Fibroblast of lung (primary cell): ENCODE measurements around the gene CNTNAP5. TPM values are rescaled to one million over a fixed set of nuclear protein-coding genes. Genes with fewer than 3 reads are reported as not detected.

Experiments used
- DNase-seq, 2 donors: peaks; one replicate each; pipeline versions ENCODE4 v3.0.0 to v3.0.0-alpha.2; 2010; ENCODE audit warnings: low read depth in 2 of 2
- H2AFZ ChIP-seq: 2 replicates; pipeline ENCODE4 v1.5.1; 2012; ENCODE audit warnings: low read length, control low read depth, inconsistent platforms
- H3K27ac ChIP-seq: 2 replicates; pipeline ENCODE4 v1.5.1; 2011; ENCODE audit warnings: low read length, control low read depth; ENCODE audit not compliant: insufficient read depth
- H3K27me3 ChIP-seq: 2 replicates; pipeline ENCODE4 v1.5.1; 2011; ENCODE audit warnings: mild to moderate bottlenecking, low read length; ENCODE audit not compliant: control insufficient read depth, insufficient read depth
- H3K36me3 ChIP-seq: 2 replicates; pipeline ENCODE4 v1.5.1; 2011; ENCODE audit warnings: low read length; ENCODE audit not compliant: control insufficient read depth, insufficient read depth
- H3K4me1 ChIP-seq: 2 replicates; pipeline ENCODE4 v1.5.1; 2011; ENCODE audit warnings: low read length; ENCODE audit not compliant: control insufficient read depth, insufficient read depth; ENCODE audit errors: extremely low read depth
- H3K4me2 ChIP-seq: 2 replicates; pipeline ENCODE4 v1.5.1; 2011; ENCODE audit warnings: low read length, control low read depth; ENCODE audit not compliant: insufficient read depth; ENCODE audit errors: extremely low read depth
- H3K4me3 ChIP-seq, 4 experiments: fragments of 200-600 bp in 1 of 4; sonication (generic) in 1 of 4; replicated peaks in 1 of 4; 2 replicates each; pipeline ENCODE4 v1.5.1; 2011 to 2016; ENCODE audit warnings: low read length in 4 of 4, low read depth in 3 of 4, mild to moderate bottlenecking in 3 of 4, control low read depth in 2 of 4, inconsistent platforms in 1 of 4, mixed read lengths in 1 of 4; ENCODE audit not compliant: insufficient read depth in 1 of 4; ENCODE audit errors: control extremely low read depth in 1 of 4
- H3K79me2 ChIP-seq: 2 replicates; pipeline ENCODE4 v1.5.1; 2012; ENCODE audit warnings: mild to moderate bottlenecking, low read length, inconsistent platforms; ENCODE audit not compliant: control insufficient read depth, insufficient read depth
- H3K9ac ChIP-seq: 2 replicates; pipeline ENCODE4 v1.5.1; 2011; ENCODE audit warnings: mild to moderate bottlenecking, low read length, control low read depth; ENCODE audit not compliant: insufficient read depth
- H3K9me3 ChIP-seq: 2 replicates; pipeline ENCODE4 v1.5.1; 2012; ENCODE audit warnings: low read depth, low read length; ENCODE audit not compliant: control insufficient read depth, insufficient read depth
- H4K20me1 ChIP-seq: 2 replicates; pipeline ENCODE4 v1.5.1; 2011; ENCODE audit warnings: low read length; ENCODE audit not compliant: control insufficient read depth, insufficient read depth; ENCODE audit errors: extremely low read depth
- EZH2 ChIP-seq: IDR thresholded peaks from 2 replicates; pipeline ENCODE4 v1.5.1; 2012; ENCODE audit warnings: low read length, control low read depth, mild to moderate bottlenecking; ENCODE audit errors: missing control alignments
- polyA plus RNA-seq, 2 donors: library from polyadenylated mRNA; depleted of rRNA in 1 of 2; stranded (reverse) in 1 of 2; unstranded in 1 of 2; fragments of >200 nt; gene quantifications; 2 replicates each; pipeline ENCODE4 v1.2.1, GENCODE V29; 2011 to 2012; ENCODE audit warnings: missing spikeins in 1 of 2
- total RNA-seq: library from RNA; depleted of rRNA; stranded (reverse); fragments of >200 nt; gene quantifications from 2 replicates; pipeline ENCODE4 v1.2.1, GENCODE V29; 2014
- TF ChIP-seq, protein P1 (sequence below), 2 donors: IDR thresholded peaks in 1 of 2; conservative IDR thresholded peaks in 1 of 2; 1 replicate in 1 of 2; 2 replicates in 1 of 2; pipeline ENCODE4 v1.5.1; 2011 to 2012; ENCODE audit warnings: low read length in 2 of 2, control low read depth in 1 of 2, inconsistent platforms in 1 of 2, low read depth in 1 of 2, mild to moderate bottlenecking in 1 of 2

The CNTNAP5 gene
- total and polyA plus RNA-seq, 2 donors (not counting 1 experiment from before 2014, with no cell fraction given), result not detected

DNA sequence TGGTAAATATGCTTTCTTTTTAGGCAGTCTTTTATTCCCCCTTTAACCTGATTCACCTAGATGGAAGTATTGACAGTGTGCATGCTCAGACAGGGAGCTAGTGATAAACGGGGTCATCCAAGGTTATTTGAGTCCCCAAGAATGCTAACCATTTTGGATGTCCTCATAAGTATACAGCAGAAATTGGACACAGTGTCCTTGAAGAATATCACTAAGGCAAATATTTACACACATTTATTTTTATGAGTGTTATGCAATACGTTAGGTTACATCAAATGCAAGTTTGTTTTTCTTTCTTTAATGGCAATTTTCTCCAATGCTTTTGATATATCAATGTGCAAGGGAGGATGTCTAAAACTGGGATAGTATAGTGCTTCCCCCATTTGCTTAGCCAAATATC, 23.6 kb downstream of the CNTNAP5 start:
- H3K4me1 ChIP-seq, result no peaks in the 10 kb centered on the region
- TF ChIP-seq EZH2, result no peak
- TF ChIP-seq, protein P1, sequence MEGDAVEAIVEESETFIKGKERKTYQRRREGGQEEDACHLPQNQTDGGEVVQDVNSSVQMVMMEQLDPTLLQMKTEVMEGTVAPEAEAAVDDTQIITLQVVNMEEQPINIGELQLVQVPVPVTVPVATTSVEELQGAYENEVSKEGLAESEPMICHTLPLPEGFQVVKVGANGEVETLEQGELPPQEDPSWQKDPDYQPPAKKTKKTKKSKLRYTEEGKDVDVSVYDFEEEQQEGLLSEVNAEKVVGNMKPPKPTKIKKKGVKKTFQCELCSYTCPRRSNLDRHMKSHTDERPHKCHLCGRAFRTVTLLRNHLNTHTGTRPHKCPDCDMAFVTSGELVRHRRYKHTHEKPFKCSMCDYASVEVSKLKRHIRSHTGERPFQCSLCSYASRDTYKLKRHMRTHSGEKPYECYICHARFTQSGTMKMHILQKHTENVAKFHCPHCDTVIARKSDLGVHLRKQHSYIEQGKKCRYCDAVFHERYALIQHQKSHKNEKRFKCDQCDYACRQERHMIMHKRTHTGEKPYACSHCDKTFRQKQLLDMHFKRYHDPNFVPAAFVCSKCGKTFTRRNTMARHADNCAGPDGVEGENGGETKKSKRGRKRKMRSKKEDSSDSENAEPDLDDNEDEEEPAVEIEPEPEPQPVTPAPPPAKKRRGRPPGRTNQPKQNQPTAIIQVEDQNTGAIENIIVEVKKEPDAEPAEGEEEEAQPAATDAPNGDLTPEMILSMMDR (conservative IDR thresholded peaks at IDR 0.05 in 1 of 2, IDR thresholded peaks at IDR 0.05 in 1 of 2; ENCODE audit: low read depth in 1 of 2, low read length in 2 of 2), result no peak
- H3K4me2 ChIP-seq, result no peak overlapping the region
- no peak overlapping the region for H3K9ac ChIP-seq
- no peak for DNase-seq
- H3K4me3 ChIP-seq, result no peak overlapping the region
- no peaks in the 10 kb centered on the region for H3K79me2 ChIP-seq
- H2AFZ ChIP-seq, result no peak overlapping the region
- no peaks in the 10 kb centered on the region for H3K27me3 ChIP-seq
- H3K36me3 ChIP-seq, result no peaks in the 10 kb centered on the region
- no peaks in the 10 kb centered on the region for H4K20me1 ChIP-seq
- H3K27ac ChIP-seq, result no peak overlapping the region
- H3K9me3 ChIP-seq, result no peaks in the 10 kb centered on the region

DNA sequence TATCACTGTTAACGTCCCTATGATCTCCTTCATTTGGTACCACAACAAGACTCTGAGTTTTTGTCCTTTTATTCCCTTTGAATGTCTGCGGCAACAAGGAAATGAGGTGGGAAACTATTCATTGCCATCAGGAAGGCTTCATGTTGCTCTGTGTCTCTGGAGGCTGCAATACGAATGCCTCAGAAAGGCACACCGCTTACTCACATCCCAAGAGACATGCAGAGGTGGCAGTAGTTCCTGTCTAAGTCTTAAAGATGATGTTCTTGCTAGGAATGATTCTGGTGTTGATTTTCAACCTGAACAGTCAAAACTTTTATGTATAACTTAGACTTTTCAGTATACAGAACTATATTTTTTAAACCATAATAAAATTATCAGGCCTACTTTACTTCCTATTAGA, 24.0 kb downstream of the CNTNAP5 start:
- no peak for TF ChIP-seq EZH2
- TF ChIP-seq, protein P1 (conservative IDR thresholded peaks at IDR 0.05 in 1 of 2, IDR thresholded peaks at IDR 0.05 in 1 of 2; ENCODE audit: low read depth in 1 of 2, low read length in 2 of 2), result no peak
- Histone ChIP-seq H3K9ac (no peak overlapping the region), H2AFZ (no peak overlapping the region), H3K79me2 (no peaks in the 10 kb centered on the region), H3K9me3 (no peaks in the 10 kb centered on the region), H4K20me1 (no peaks in the 10 kb centered on the region), H3K27me3 (no peaks in the 10 kb centered on the region), H3K4me2 (no peak overlapping the region), H3K4me1 (no peaks in the 10 kb centered on the region), H3K36me3 (no peaks in the 10 kb centered on the region), H3K27ac (no peak overlapping the region), H3K4me3 (no peak overlapping the region)
- DNase-seq, result no peak

DNA sequence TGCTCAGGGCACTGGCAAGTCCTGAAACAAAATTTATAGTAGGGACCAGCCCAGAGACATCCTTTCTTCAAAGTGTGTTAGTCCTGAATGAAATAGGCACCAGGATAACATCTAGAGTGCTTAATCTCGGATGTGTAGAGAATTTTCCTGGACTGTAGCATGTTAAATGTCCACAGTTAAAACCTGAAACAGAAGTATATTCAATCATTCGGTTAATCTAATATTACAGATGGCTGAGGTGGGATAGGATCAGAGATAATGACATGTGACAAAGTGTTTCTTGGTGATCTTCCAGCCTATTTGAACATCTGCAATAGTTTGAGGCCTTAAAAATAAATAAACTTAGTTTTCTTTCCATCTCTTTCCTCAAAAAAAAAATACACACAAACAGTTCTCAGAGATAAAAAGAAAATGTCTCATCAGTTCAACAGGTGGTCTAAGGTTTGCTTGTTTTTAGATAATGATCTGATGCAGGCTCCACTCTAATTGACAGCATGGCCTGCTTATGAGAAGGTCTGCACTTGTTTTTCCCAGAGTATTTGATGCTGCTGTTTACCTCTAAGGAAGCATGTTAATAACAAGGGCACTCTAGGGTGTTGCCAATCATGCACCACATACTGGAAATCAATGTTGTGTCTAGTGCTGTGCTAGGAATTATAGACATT, 25.9 kb downstream of the CNTNAP5 start:
- Histone ChIP-seq H3K4me3 (no peak overlapping the region), H3K36me3 (no peaks in the 10 kb centered on the region), H3K9ac (no peak overlapping the region), H2AFZ (no peak overlapping the region), H3K4me2 (no peak overlapping the region), H3K79me2 (no peaks in the 10 kb centered on the region), H3K27me3 (no peaks in the 10 kb centered on the region), H3K27ac (no peak overlapping the region), H3K9me3 (no peaks in the 10 kb centered on the region), H3K4me1 (no peaks in the 10 kb centered on the region), H4K20me1 (no peaks in the 10 kb centered on the region)
- DNase-seq, result no peak
- TF ChIP-seq EZH2, result no peak
- TF ChIP-seq, protein P1 (conservative IDR thresholded peaks at IDR 0.05 in 1 of 2, IDR thresholded peaks at IDR 0.05 in 1 of 2; ENCODE audit: low read depth in 1 of 2, low read length in 2 of 2), result no peak
